Pons (tissue), 1 donor: ENCODE data around the gene NELL1.

Experiments
- DNase-seq: peaks from one replicate; pipeline ENCODE4 v3.0.0-alpha.2; 2016; ENCODE audit warnings: low spot score

Gene NELL1

GRCh38 chr11:21346361-21346760, 677.0 kb downstream of the NELL1 start:
- no peak for DNase-seq

GRCh38 chr11:21350613-21351012, 681.2 kb downstream of the NELL1 start:
- no peak for DNase-seq

GRCh38 chr11:21353425-21353824, 684.0 kb downstream of the NELL1 start:
- DNase-seq = no peak

- no peak for DNase-seq
Measured at GRCh38 chr11:21364866-21365624, 695.7 kb downstream of the NELL1 start.

GRCh38 chr11:21369947-21370346, 700.6 kb downstream of the NELL1 start:
- DNase-seq = no peak

- no peak for DNase-seq
Measured at GRCh38 chr11:21371044-21371443, 701.7 kb downstream of the NELL1 start.

- DNase-seq = no peak
Measured at GRCh38 chr11:21372672-21373071, 703.3 kb downstream of the NELL1 start.

- DNase-seq = no peak
Measured at GRCh38 chr11:21374376-21374775, 705.0 kb downstream of the NELL1 start.

- DNase-seq = no peak
Measured at GRCh38 chr11:21385669-21386440, 716.5 kb downstream of the NELL1 start.

GRCh38 chr11:21390430-21390829, 721.0 kb downstream of the NELL1 start:
- no peak for DNase-seq

- DNase-seq = no peak
Measured at GRCh38 chr11:21396342-21397008, 727.1 kb downstream of the NELL1 start.

- no peak for DNase-seq
Measured at GRCh38 chr11:21398195-21398594, 728.8 kb downstream of the NELL1 start.

- DNase-seq = no peak
Measured at GRCh38 chr11:21401496-21401895, 732.1 kb downstream of the NELL1 start.

- DNase-seq = no peak
Measured at GRCh38 chr11:21402274-21402673, 732.9 kb downstream of the NELL1 start.

GRCh38 chr11:21403069-21403468, 733.7 kb downstream of the NELL1 start:
- DNase-seq = no peak

GRCh38 chr11:21405422-21405821, 736.0 kb downstream of the NELL1 start:
- DNase-seq = peak; percentile 2

GRCh38 chr11:21410513-21410912, 741.1 kb downstream of the NELL1 start:
- no peak for DNase-seq

- no peak for DNase-seq
Measured at GRCh38 chr11:21411104-21411503, 741.7 kb downstream of the NELL1 start.

- no peak for DNase-seq
Measured at GRCh38 chr11:21411597-21411996, 742.2 kb downstream of the NELL1 start.

- no peak for DNase-seq
Measured at GRCh38 chr11:21412652-21413383, 743.4 kb downstream of the NELL1 start.

GRCh38 chr11:21414953-21415352, 745.6 kb downstream of the NELL1 start:
- DNase-seq = no peak

- DNase-seq = no peak
Measured at GRCh38 chr11:21415606-21416005, 746.2 kb downstream of the NELL1 start.
